GM12878 (cell line): ENCODE measurements around the gene WDR13. TPM values are rescaled to one million over a fixed set of nuclear protein-coding genes. Genes with fewer than 3 reads are reported as not detected.

Source experiments
- ATF7 ChIP-seq: fragments of 450-650 bp; IDR thresholded peaks from 2 replicates; pipeline ENCODE4 v1.6.1; 2016; ENCODE audit warnings: low read depth, mild to moderate bottlenecking
- BMI1 ChIP-seq: fragments of 450-650 bp; IDR thresholded peaks from 2 replicates; pipeline ENCODE4 v1.6.1; 2016; ENCODE audit warnings: mild to moderate bottlenecking, moderate library complexity, borderline replicate concordance
- CBX5 ChIP-seq: sonication (generic); IDR thresholded peaks from 2 replicates; pipeline ENCODE4 v1.6.1; 2016; ENCODE audit warnings: low read depth, moderate library complexity, mild to moderate bottlenecking, inconsistent platforms
- CHD2 ChIP-seq: IDR thresholded peaks from 2 replicates; pipeline ENCODE4 v1.6.1; 2011; ENCODE audit warnings: low read depth, low read length, improper control_type of control experiment, borderline replicate concordance
- CHD4 ChIP-seq: fragments of 200-600 bp; sonication (generic); IDR thresholded peaks from 2 replicates; pipeline ENCODE4 v1.6.1; 2016; ENCODE audit warnings: mild to moderate bottlenecking
- CREM ChIP-seq: IDR thresholded peaks from 2 replicates; pipeline ENCODE4 v1.6.1; 2014; ENCODE audit warnings: antibody characterized with exemption, low read depth
- DPF2 ChIP-seq: fragments of 450-650 bp; IDR thresholded peaks from 2 replicates; pipeline ENCODE4 v1.6.1; 2017; ENCODE audit warnings: mild to moderate bottlenecking
- EGR1 ChIP-seq, 2 experiments: IDR thresholded peaks; 1 replicate in 1 of 2; 2 replicates in 1 of 2; pipeline ENCODE4 v1.6.1; 2011 to 2012; ENCODE audit warnings: low read depth in 2 of 2, low read length in 2 of 2, borderline replicate concordance in 1 of 2, mild to moderate bottlenecking in 1 of 2, moderate library complexity in 1 of 2
- ESRRA ChIP-seq: IDR thresholded peaks from 2 replicates; pipeline ENCODE4 v1.6.1; 2012; ENCODE audit warnings: mild to moderate bottlenecking, low read length, improper control_type of control experiment
- GABPA ChIP-seq: IDR thresholded peaks from 2 replicates; pipeline ENCODE4 v1.6.1; 2014; ENCODE audit warnings: antibody characterized with exemption, low read depth, mild to moderate bottlenecking, inconsistent platforms
- HDGF ChIP-seq: fragments of 450-650 bp; IDR thresholded peaks from 2 replicates; pipeline ENCODE4 v1.6.1; 2016; ENCODE audit warnings: antibody characterized with exemption
- IKZF1 ChIP-seq: fragments of 450-650 bp; conservative IDR thresholded peaks from 2 replicates; pipeline ENCODE4 v1.6.1; 2017; ENCODE audit warnings: antibody characterized with exemption, mild to moderate bottlenecking
- KAT2A ChIP-seq: conservative IDR thresholded peaks from 2 replicates; pipeline ENCODE4 v1.6.1; 2011; ENCODE audit warnings: low read depth, low read length; ENCODE audit not compliant: control insufficient read depth
- NBN ChIP-seq: fragments of 450-650 bp; IDR thresholded peaks from 2 replicates; pipeline ENCODE4 v1.6.1; 2016
- NFYA ChIP-seq: IDR thresholded peaks from 2 replicates; pipeline ENCODE4 v1.6.1; 2011; ENCODE audit warnings: low read depth, mild to moderate bottlenecking, low read length, improper control_type of control experiment, borderline replicate concordance
- POLR2AphosphoS2 ChIP-seq: IDR thresholded peaks from 2 replicates; pipeline ENCODE4 v1.6.1; 2011; ENCODE audit warnings: low read depth, mild to moderate bottlenecking, low read length, improper control_type of control experiment, moderate library complexity
- RUNX3 ChIP-seq: IDR thresholded peaks from 2 replicates; pipeline ENCODE4 v1.6.1; 2012; ENCODE audit warnings: low read length, inconsistent platforms
- SMAD1 ChIP-seq: fragments of 450-650 bp; IDR thresholded peaks from 2 replicates; pipeline ENCODE4 v1.6.1; 2018; ENCODE audit warnings: mild to moderate bottlenecking, low read depth; ENCODE audit not compliant: partially characterized antibody
- SP1 ChIP-seq: IDR thresholded peaks from one replicate; pipeline ENCODE4 v1.6.1; 2011; ENCODE audit warnings: low read depth, low read length
- TARDBP ChIP-seq: IDR thresholded peaks from 2 replicates; pipeline ENCODE4 v1.6.1; 2016; ENCODE audit warnings: borderline replicate concordance
- TCF12 ChIP-seq: IDR thresholded peaks from 2 replicates; pipeline ENCODE4 v1.6.1; 2011; ENCODE audit warnings: low read depth, mild to moderate bottlenecking, low read length
- ZNF217 ChIP-seq: fragments of 450-650 bp; IDR thresholded peaks from 2 replicates; pipeline ENCODE4 v1.6.1; 2017; ENCODE audit warnings: antibody characterized with exemption, mild to moderate bottlenecking
- ZNF622 ChIP-seq: fragments of 450-650 bp; IDR thresholded peaks from 2 replicates; pipeline ENCODE4 v1.6.1; 2017; ENCODE audit warnings: mild to moderate bottlenecking, inconsistent platforms
- polyA plus RNA-seq, 11 experiments: library from polyadenylated mRNA; depleted of rRNA in 4 of 11; unstranded in 6 of 11; stranded (reverse) in 5 of 11; fragments of >200 nt; fragmentation: Nextera tagmentation in 4 of 11; fragmentation: Illumina TruSeq in 1 of 11; extraction: Ambion mirVana in 4 of 11; extraction: Trizol in 1 of 11; gene quantifications; 1 replicate in 1 of 11; 2 replicates in 10 of 11; pipeline versions ENCODE4 v1.2.1 to v1.2.3, GENCODE V29; 2011 to 2016; ENCODE audit warnings: inconsistent platforms in 2 of 11, missing spikeins in 2 of 11, low read depth in 1 of 11
- total RNA-seq, 4 experiments: library from RNA; depleted of rRNA in 3 of 4; stranded (reverse); fragments of >200 nt in 3 of 4; fragmentation: Illumina TruSeq in 1 of 4; extraction: Trizol in 1 of 4; gene quantifications; 2 replicates each; pipeline versions ENCODE4 v1.2.1 to v1.2.3, GENCODE V29; 2013 to 2021
- TF ChIP-seq, protein P1 (sequence below): IDR thresholded peaks from 2 replicates; pipeline ENCODE4 v1.6.1; 2011; ENCODE audit warnings: low read depth, mild to moderate bottlenecking, low read length, moderate library complexity, borderline replicate concordance; ENCODE audit errors: extremely low read depth
- TF ChIP-seq, protein P2 (sequence below): fragments of 450-650 bp; IDR thresholded peaks from 2 replicates; pipeline ENCODE4 v1.6.1; 2014; ENCODE audit warnings: mild to moderate bottlenecking
- TF ChIP-seq, protein P3 (sequence below): fragments of 450-650 bp; formaldehyde crosslinking; IDR thresholded peaks from 2 replicates; pipeline ENCODE4 v1.4.0; 2020; ENCODE audit warnings: mild to moderate bottlenecking, moderate library complexity

The WDR13 gene
- total and polyA plus RNA-seq, 10 of the 15 experiments (the other 5 are each of a cell fraction or from before 2014, with no cell fraction given), result 6.9 to 62.7 (median 28.9) TPM

- TF ChIP-seq, protein P1, sequence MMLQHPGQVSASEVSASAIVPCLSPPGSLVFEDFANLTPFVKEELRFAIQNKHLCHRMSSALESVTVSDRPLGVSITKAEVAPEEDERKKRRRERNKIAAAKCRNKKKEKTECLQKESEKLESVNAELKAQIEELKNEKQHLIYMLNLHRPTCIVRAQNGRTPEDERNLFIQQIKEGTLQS, result no peak
- TF ChIP-seq ESRRA, result no peak
- TF ChIP-seq BMI1, result no peak
- TF ChIP-seq CHD2, result no peak; the same call in 1 of the 2 replicates
- 0 out of 2 replicates have a peak, but pooled peaks have one; percentile 26 for TF ChIP-seq TARDBP
- peak; percentile 94 for TF ChIP-seq GABPA
- peak in 1 of 2 experiments; percentile 61; a peak in 1 of 3 replicates for TF ChIP-seq EGR1 (IDR thresholded peaks at IDR 0.05; ENCODE audit: borderline replicate concordance in 1 of 2, low read depth in 2 of 2, low read length in 2 of 2)
- TF ChIP-seq, protein P2, sequence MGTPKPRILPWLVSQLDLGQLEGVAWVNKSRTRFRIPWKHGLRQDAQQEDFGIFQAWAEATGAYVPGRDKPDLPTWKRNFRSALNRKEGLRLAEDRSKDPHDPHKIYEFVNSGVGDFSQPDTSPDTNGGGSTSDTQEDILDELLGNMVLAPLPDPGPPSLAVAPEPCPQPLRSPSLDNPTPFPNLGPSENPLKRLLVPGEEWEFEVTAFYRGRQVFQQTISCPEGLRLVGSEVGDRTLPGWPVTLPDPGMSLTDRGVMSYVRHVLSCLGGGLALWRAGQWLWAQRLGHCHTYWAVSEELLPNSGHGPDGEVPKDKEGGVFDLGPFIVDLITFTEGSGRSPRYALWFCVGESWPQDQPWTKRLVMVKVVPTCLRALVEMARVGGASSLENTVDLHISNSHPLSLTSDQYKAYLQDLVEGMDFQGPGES, result no peak
- no peak for TF ChIP-seq HDGF
- no peak; the same call in 1 of the 2 replicates for TF ChIP-seq CREM
- TF ChIP-seq SP1, result peak; percentile 59
- no peak for TF ChIP-seq CHD4
- peak; percentile 63; the same call in 1 of the 2 replicates for TF ChIP-seq TCF12
- no peak for TF ChIP-seq KAT2A
- no peak for TF ChIP-seq RUNX3
- no peak for TF ChIP-seq POLR2AphosphoS2
- TF ChIP-seq ZNF622, result no peak
- TF ChIP-seq, protein P3, sequence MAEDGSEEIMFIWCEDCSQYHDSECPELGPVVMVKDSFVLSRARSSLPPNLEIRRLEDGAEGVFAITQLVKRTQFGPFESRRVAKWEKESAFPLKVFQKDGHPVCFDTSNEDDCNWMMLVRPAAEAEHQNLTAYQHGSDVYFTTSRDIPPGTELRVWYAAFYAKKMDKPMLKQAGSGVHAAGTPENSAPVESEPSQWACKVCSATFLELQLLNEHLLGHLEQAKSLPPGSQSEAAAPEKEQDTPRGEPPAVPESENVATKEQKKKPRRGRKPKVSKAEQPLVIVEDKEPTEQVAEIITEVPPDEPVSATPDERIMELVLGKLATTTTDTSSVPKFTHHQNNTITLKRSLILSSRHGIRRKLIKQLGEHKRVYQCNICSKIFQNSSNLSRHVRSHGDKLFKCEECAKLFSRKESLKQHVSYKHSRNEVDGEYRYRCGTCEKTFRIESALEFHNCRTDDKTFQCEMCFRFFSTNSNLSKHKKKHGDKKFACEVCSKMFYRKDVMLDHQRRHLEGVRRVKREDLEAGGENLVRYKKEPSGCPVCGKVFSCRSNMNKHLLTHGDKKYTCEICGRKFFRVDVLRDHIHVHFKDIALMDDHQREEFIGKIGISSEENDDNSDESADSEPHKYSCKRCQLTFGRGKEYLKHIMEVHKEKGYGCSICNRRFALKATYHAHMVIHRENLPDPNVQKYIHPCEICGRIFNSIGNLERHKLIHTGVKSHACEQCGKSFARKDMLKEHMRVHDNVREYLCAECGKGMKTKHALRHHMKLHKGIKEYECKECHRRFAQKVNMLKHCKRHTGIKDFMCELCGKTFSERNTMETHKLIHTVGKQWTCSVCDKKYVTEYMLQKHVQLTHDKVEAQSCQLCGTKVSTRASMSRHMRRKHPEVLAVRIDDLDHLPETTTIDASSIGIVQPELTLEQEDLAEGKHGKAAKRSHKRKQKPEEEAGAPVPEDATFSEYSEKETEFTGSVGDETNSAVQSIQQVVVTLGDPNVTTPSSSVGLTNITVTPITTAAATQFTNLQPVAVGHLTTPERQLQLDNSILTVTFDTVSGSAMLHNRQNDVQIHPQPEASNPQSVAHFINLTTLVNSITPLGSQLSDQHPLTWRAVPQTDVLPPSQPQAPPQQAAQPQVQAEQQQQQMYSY (CRISPR knock-in tag), result no peak
- TF ChIP-seq CBX5, result no peak
- TF ChIP-seq NFYA, result no peak
- peak; percentile 63 for TF ChIP-seq SMAD1
- peak; percentile 24; the same call in 1 of the 2 replicates for TF ChIP-seq DPF2
- TF ChIP-seq ATF7, result no peak; the same call in 1 of the 2 replicates
- peak; percentile 58; the same call in 1 of the 2 replicates for TF ChIP-seq IKZF1
- TF ChIP-seq NBN, result no peak; the same call in 1 of the 2 replicates
- no peak for TF ChIP-seq ZNF217
These were observed 22.7 kb upstream of the WDR13 start, which contains the start of gene RBM3 (continued) for GRCh38 chrX:48574270-48575266.
